Measurements from ENCODE around the gene HSBP1L1. TPM values are rescaled to one million over a fixed set of nuclear protein-coding genes. Genes with fewer than 3 reads are reported as not detected.

The HSBP1L1 gene
- total and polyA plus RNA-seq, 2 experiments from 2014 or later, result 1.8 to 3.7 TPM

GRCh38 chr18:79949697-79950487 lies 14.6 kb upstream of the HSBP1L1 start:
- Histone ChIP-seq H4K20me1 (replicated peaks; ENCODE audit: insufficient read depth) (peaks cover 11% of the 10 kb centered on the region; the same call in 1 of the 2 replicates), H3K9me2 (ENCODE audit: insufficient read depth) (no peaks in the 10 kb centered on the region), H3K4me2 (peak overlapping the region; percentile 83), H3K27ac (ENCODE audit: low read depth) (no peak overlapping the region), H3K4me1 (ENCODE audit: insufficient read depth) (peaks cover 8% of the 10 kb centered on the region; the same call in 1 of the 2 replicates), H3K79me2 (replicated peaks; ENCODE audit: insufficient read depth) (no peaks in the 10 kb centered on the region), H2AFZ (no peak overlapping the region), H3K36me3 (ENCODE audit: insufficient read depth) (no peaks in the 10 kb centered on the region), H3K27me3 (ENCODE audit: insufficient read depth) (peaks cover 50% of the 10 kb centered on the region), H3K4me3 (peak overlapping the region; percentile 66; the same call in 1 of the 2 replicates), H3F3A (replicated peaks; ENCODE audit: low read depth) (0 out of 2 replicates have a peak, but pooled peaks cover 2% of the 10 kb centered on the region)
- ATAC-seq (no peak), DNase-seq (ENCODE audit: low spot score) (no peak)
- no peaks in the 10 kb centered on the region; the same call in 2 of the 3 replicates for H3K9me3 Mint-ChIP-seq
- H3K36me3 Mint-ChIP-seq (ENCODE audit: low read depth), result no peaks in the 10 kb centered on the region; the same call in 2 of the 3 replicates
- H3K4me1 Mint-ChIP-seq, result peaks cover 17% of the 10 kb centered on the region; the same call in 2 of the 3 replicates
- no peak overlapping the region for H3K27ac Mint-ChIP-seq
- H3K4me3 Mint-ChIP-seq, result peak overlapping the region; percentile 74
- H3K27me3 Mint-ChIP-seq (ENCODE audit: insufficient read depth, low read depth, poor library complexity), result peaks cover 41% of the 10 kb centered on the region
- TF ChIP-seq CTCF (conservative IDR thresholded peaks at IDR 0.05; ENCODE audit: low read depth in 2 of 2) (no peak), STAT1 (IDR thresholded peaks at IDR 0.05; ENCODE audit: unreplicated experiment) (no peak), EZH2 (IDR thresholded peaks at IDR 0.05; ENCODE audit: low read depth, unreplicated experiment) (no peak), ZNF331 (CRISPR knock-in tag; IDR thresholded peaks at IDR 0.05; ENCODE audit: low read depth) (no peak), JUNB (IDR thresholded peaks at IDR 0.05; ENCODE audit: unreplicated experiment) (no peak), ETS1 (IDR thresholded peaks at IDR 0.05) (no peak)

GRCh38 chr18:79950515-79951341 lies 13.7 kb upstream of the HSBP1L1 start:
- H3K4me2 ChIP-seq, result peak overlapping the region; percentile 83
- no peaks in the 10 kb centered on the region for H3K36me3 ChIP-seq (ENCODE audit: insufficient read depth)
- 0 out of 2 replicates have a peak overlapping the region, but pooled peaks have one; percentile 23 for H2AFZ ChIP-seq
- H3K27me3 ChIP-seq (ENCODE audit: insufficient read depth), result peaks cover 58% of the 10 kb centered on the region
- no peaks in the 10 kb centered on the region; the same call in 2 of the 3 replicates for H3K9me3 Mint-ChIP-seq
- H3K4me3 Mint-ChIP-seq, result peak overlapping the region; percentile 74
- H3K27ac ChIP-seq (ENCODE audit: low read depth), result no peak overlapping the region
- H3F3A ChIP-seq (replicated peaks; ENCODE audit: low read depth), result 0 out of 2 replicates have a peak, but pooled peaks cover 2% of the 10 kb centered on the region
- H4K20me1 ChIP-seq (replicated peaks; ENCODE audit: insufficient read depth), result peaks cover 11% of the 10 kb centered on the region; the same call in 1 of the 2 replicates
- H3K79me2 ChIP-seq (replicated peaks; ENCODE audit: insufficient read depth), result no peaks in the 10 kb centered on the region
- ATAC-seq (peak; percentile 46), DNase-seq (ENCODE audit: low spot score) (peak; percentile 63)
- no peak overlapping the region for H3K27ac Mint-ChIP-seq
- no peaks in the 10 kb centered on the region; the same call in 2 of the 3 replicates for H3K36me3 Mint-ChIP-seq (ENCODE audit: low read depth)
- peaks cover 17% of the 10 kb centered on the region for H3K4me1 Mint-ChIP-seq
- no peaks in the 10 kb centered on the region for H3K9me2 ChIP-seq (ENCODE audit: insufficient read depth)
- H3K4me3 ChIP-seq, result peak overlapping the region; percentile 66
- peaks cover 46% of the 10 kb centered on the region for H3K27me3 Mint-ChIP-seq (ENCODE audit: insufficient read depth, low read depth, poor library complexity)
- peak; percentile 37 for TF ChIP-seq EZH2 (IDR thresholded peaks at IDR 0.05; ENCODE audit: low read depth, unreplicated experiment)
- TF ChIP-seq CREB1 (CRISPR knock-in tag; IDR thresholded peaks at IDR 0.05; ENCODE audit: low read depth), result no peak
- no peak for TF ChIP-seq EZH2phosphoT487 (IDR thresholded peaks at IDR 0.05; ENCODE audit: unreplicated experiment)
- no peak for TF ChIP-seq REST (IDR thresholded peaks at IDR 0.05; ENCODE audit: unreplicated experiment)
- TF ChIP-seq CTCF (conservative IDR thresholded peaks at IDR 0.05; ENCODE audit: low read depth in 2 of 2), result no peak
- H3K4me1 ChIP-seq (ENCODE audit: insufficient read depth), result peaks cover 8% of the 10 kb centered on the region; the same call in 1 of the 2 replicates

Measured in GM23338 (cell line).